A673 (cell line): ENCODE data around the gene KCNJ11. TPM values are rescaled to one million over a fixed set of nuclear protein-coding genes. Genes with fewer than 3 reads are reported as not detected.

Source experiments
- BruUV-seq: library from RNA; stranded (reverse); fragments of 400-500 nt; replicated peaks from 2 replicates; lab custom pipeline; 2021; lab: Mats Ljungman, UMichigan
- CTCF ChIA-PET: fragments of 300-600 bp; sonication (Branson Sonifier 250); formaldehyde crosslinking; loops from one replicate; lab custom pipeline; 2022; ENCODE audit warnings: antibody characterized with exemption; lab: Charles Lee
- POLR2A ChIA-PET: fragments of 300-600 bp; sonication (Branson Sonifier 250); formaldehyde crosslinking; loops from one replicate; lab custom pipeline; 2022; ENCODE audit warnings: antibody characterized with exemption; ENCODE audit not compliant: low non-redundant PET; lab: Charles Lee
- DNase-seq: peaks from one replicate; pipeline ENCODE4 v3.0.0-alpha.2; 2015; ENCODE audit warnings: low spot score
- H3K27ac ChIP-seq: fragments of 200-600 bp; sonication (generic); 2 replicates; pipeline ENCODE4 v1.5.1; 2016; ENCODE audit warnings: mixed run types, low read depth, mild to moderate bottlenecking, mixed read lengths, antibody characterized with exemption, low read length; ENCODE audit not compliant: poor library complexity, severe bottlenecking
- H3K27me3 ChIP-seq: fragments of 200-600 bp; sonication (generic); replicated peaks from 2 replicates; pipeline ENCODE4 v1.6.1; 2017; ENCODE audit warnings: mixed run types, low read depth, mild to moderate bottlenecking, mixed read lengths, antibody characterized with exemption, low read length; ENCODE audit not compliant: insufficient read depth, poor library complexity
- H3K36me3 ChIP-seq: fragments of 200-600 bp; sonication (generic); 2 replicates; pipeline ENCODE4 v1.6.1; 2016; ENCODE audit warnings: mixed run types, mild to moderate bottlenecking, mixed read lengths, antibody characterized with exemption, low read length; ENCODE audit not compliant: insufficient read depth, poor library complexity, severe bottlenecking
- H3K4me1 ChIP-seq: fragments of 200-600 bp; sonication (generic); 2 replicates; pipeline ENCODE4 v1.6.1; 2017; ENCODE audit warnings: mixed run types, mild to moderate bottlenecking, mixed read lengths, antibody characterized with exemption, low read length; ENCODE audit not compliant: insufficient read depth, poor library complexity, severe bottlenecking
- H3K4me3 ChIP-seq: fragments of 200-600 bp; sonication (generic); 2 replicates; pipeline ENCODE4 v1.5.1; 2016; ENCODE audit warnings: low read depth, mixed run types, mild to moderate bottlenecking, mixed read lengths, low read length; ENCODE audit not compliant: poor library complexity, severe bottlenecking
- H3K9me3 ChIP-seq: fragments of 200-600 bp; sonication (generic); 2 replicates; pipeline ENCODE4 v1.6.1; 2016; ENCODE audit warnings: mixed run types, low read depth, mild to moderate bottlenecking, mixed read lengths, antibody characterized with exemption, low read length; ENCODE audit not compliant: poor library complexity, severe bottlenecking
- EZH2 ChIP-seq: fragments of 200-600 bp; sonication (generic); IDR thresholded peaks from 2 replicates; pipeline ENCODE4 v1.6.1; 2017; ENCODE audit warnings: borderline replicate concordance, low read depth, mild to moderate bottlenecking, mixed read lengths, antibody characterized with exemption, low read length; ENCODE audit not compliant: poor library complexity, severe bottlenecking
- intact Hi-C: fragments of 100-400 bp; cut with micrococcal nuclease; formaldehyde crosslinking; loops from one replicate; pipeline ENCODE4 v1.10.0; 2022; ENCODE audit not compliant: unreplicated experiment
- total RNA-seq: library from RNA; stranded (reverse); gene quantifications from 2 replicates; pipeline ENCODE4 v1.2.3, GENCODE V29; 2021
- TF ChIP-seq, protein P1 (sequence below): fragments of 300-800, 200-600 bp; sonication (generic); conservative IDR thresholded peaks from 2 replicates; pipeline ENCODE4 v1.5.1; 2017; ENCODE audit warnings: low read depth, mild to moderate bottlenecking, antibody characterized with exemption, low read length, moderate library complexity, mixed read lengths

The KCNJ11 gene
- total RNA-seq, 1 experiment from 2014 or later: 0.34 TPM

DNA sequence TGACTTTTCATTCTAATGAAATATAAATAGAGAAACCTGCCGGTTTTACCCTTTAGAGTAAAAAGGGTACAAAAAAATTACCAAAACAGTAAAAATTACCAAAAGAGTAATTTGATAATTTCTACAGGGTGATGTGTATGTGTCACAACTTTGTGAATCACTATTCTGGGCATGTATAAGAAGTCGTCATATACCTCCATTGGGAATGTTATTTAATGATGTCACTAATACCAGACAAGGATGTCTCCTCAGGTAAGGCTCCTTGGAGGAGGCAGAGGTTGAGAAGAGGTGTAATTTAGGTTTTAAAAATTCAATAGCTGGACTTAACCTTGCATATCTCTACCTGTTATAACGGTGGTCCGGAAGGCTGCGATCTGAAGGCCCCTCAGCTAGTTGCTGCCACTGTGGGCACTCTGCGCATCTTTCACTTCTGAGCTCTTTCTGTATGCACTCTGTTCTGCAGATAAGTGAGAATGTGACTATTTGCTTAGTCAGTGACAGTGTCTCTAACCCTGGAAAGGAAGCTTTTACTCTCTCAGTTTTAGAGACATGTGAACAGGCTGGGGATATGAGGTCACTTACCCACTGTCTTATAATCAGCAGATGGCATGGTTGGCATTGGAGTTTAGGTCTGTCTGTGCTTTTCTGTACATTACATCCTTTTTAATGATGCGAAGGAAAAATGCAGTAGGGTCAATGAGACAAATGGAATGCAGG is 37.8 kb downstream of the KCNJ11 start:
- CTCF ChIA-PET: no interaction called here
- DNase-seq: no peak
- Histone ChIP-seq H3K27ac (no peak overlapping the region), H3K4me1 (peaks cover 4% of the 10 kb centered on the region), H3K27me3 (no peaks in the 10 kb centered on the region), H3K9me3 (no peaks in the 10 kb centered on the region), H3K4me3 (no peak overlapping the region), H3K36me3 (no peaks in the 10 kb centered on the region)
- no peak for TF ChIP-seq EZH2
- TF ChIP-seq, protein P1, sequence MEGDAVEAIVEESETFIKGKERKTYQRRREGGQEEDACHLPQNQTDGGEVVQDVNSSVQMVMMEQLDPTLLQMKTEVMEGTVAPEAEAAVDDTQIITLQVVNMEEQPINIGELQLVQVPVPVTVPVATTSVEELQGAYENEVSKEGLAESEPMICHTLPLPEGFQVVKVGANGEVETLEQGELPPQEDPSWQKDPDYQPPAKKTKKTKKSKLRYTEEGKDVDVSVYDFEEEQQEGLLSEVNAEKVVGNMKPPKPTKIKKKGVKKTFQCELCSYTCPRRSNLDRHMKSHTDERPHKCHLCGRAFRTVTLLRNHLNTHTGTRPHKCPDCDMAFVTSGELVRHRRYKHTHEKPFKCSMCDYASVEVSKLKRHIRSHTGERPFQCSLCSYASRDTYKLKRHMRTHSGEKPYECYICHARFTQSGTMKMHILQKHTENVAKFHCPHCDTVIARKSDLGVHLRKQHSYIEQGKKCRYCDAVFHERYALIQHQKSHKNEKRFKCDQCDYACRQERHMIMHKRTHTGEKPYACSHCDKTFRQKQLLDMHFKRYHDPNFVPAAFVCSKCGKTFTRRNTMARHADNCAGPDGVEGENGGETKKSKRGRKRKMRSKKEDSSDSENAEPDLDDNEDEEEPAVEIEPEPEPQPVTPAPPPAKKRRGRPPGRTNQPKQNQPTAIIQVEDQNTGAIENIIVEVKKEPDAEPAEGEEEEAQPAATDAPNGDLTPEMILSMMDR: no peak
- no TSS peak for BruUV-seq
- POLR2A ChIA-PET: no interaction called here
- intact Hi-C loops: loop anchor here (5.0 kb wide), 1 partner anchor 273 kb away; the partner anchor contains the start of gene RPS13

DNA sequence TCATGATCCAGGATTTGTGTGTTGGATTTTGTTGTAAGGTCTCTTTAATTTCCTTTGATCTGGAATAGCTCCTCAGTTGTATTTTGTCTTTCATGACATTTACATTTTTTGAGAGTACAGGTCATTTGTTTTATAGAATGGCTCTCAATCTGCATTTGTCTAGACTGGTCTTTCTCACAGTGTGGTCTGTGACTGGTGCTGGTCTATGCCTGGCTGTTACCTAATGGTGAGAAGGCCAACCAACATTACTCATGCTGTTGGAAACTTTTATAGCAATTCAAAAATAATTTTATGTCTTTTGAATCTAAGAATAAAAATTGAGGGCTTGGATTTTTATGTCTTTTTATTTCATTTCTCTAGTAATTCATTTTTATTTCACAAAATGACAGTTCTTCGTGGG is 40.8 kb downstream of the KCNJ11 start:
- POLR2A ChIA-PET: no interaction called here
- BruUV-seq: no TSS peak
- Histone ChIP-seq H3K9me3 (no peaks in the 10 kb centered on the region), H3K36me3 (no peaks in the 10 kb centered on the region), H3K27me3 (no peaks in the 10 kb centered on the region), H3K4me3 (no peak overlapping the region), H3K27ac (no peak overlapping the region), H3K4me1 (no peaks in the 10 kb centered on the region)
- CTCF ChIA-PET: interaction anchor here (0.6 kb wide), 1 partner anchor 270 kb away, joined by 3 read pairs; no protein-coding TSS in a partner anchor
- intact Hi-C loops: no loop called here
- TF ChIP-seq EZH2: no peak
- TF ChIP-seq, protein P1: no peak
- DNase-seq: no peak

DNA sequence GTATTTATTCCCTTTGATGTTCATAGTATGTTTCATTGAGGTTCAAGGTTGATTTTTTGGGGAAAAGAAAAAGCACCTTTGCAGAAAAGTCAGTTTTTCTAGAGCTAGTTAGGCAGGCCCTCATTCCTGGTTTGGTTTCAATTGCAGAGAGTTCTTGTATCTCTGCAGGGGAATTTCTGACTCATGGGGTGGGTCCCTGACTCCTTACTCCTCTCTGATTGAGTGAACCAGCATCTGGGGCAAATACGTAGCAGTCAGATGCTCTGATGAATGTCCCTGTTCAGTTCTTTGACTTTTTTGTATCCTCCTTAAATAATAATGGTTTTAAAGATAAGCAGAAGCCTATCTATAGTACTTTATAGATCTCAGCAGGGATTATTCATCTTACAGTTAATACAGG is 44.6 kb downstream of the KCNJ11 start:
- H3K27me3 ChIP-seq: no peaks in the 10 kb centered on the region
- H3K4me3 ChIP-seq: no peak overlapping the region
- POLR2A ChIA-PET: no interaction called here
- intact Hi-C loops: no loop called here
- H3K9me3 ChIP-seq: no peaks in the 10 kb centered on the region
- no peaks in the 10 kb centered on the region for H3K4me1 ChIP-seq
- no TSS peak for BruUV-seq
- CTCF ChIA-PET: no interaction called here
- H3K36me3 ChIP-seq: no peaks in the 10 kb centered on the region
- H3K27ac ChIP-seq: no peak overlapping the region
- TF ChIP-seq, protein P1: no peak
- no peak for TF ChIP-seq EZH2
- peak; percentile 8 for DNase-seq
